Globus pallidus (tissue), 1 donor: Measurements from ENCODE around the gene FERMT3.

Experiments used
- DNase-seq: peaks from one replicate; pipeline ENCODE4 v3.0.0-alpha.2; 2015; ENCODE audit warnings: low spot score

Gene FERMT3

GRCh38 chr11:64249563-64250414 lies 43.3 kb downstream of the FERMT3 start:
- no peak for DNase-seq

- DNase-seq = no peak
Observed at GRCh38 chr11:64250415-64251015, 44.0 kb downstream of the FERMT3 start.

DNA sequence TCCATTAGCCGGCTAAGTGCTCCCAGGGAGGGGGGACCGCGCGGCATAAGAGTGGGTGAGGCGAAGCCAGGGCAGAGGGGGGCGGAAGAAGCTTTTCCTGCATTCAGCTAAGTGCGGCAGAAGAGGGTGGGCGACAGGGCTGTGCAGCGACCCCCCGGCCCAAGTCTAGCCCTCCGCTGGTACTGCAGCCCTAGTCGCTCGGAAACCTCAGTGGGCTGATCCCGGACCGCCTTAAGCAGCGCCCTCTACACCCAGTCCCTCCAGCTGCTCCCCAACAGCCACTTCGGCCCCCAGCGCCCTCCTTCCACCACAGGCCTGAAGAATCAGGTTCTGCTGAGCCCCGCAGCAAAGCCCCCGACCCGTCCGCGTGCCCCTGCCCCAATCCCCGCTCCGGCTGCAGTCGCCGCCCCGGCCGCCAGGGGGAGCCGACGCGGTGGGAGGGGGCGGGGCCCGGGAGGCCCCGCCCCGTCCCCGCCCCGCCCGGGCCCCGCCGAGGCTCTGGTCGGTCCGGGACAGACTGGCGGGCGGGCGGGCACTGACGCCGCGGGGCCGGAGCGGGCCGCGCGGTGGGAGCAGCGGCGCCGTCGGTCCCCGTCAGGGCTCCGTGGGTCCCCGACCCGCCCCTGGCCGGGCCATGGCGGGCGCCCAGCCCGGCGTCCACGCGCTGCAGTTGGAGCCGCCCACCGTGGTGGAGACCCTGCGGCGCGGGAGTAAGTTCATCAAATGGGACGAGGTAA lies 44.7 kb downstream of the FERMT3 start, which contains the start of gene PLCB3:
TSS of gene PLCB3 (plus strand) at position 515 of the 737 bp plus-strand sequence. CDS start at position 635, 120 bp downstream.
- DNase-seq = no peak

DNA sequence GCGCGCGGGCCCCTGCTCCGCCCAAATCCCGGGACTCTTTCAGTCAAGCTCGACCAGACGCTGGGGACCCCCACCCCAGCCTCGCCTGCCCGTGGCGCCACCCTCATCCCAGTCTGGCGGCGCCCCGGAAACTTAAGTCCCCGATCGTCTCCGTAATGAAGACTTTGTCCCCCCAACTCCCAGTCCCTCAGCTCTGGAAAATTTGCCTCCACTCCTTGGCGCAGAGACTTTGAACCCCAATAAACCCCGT lies 45.2 kb downstream of the FERMT3 start:
- no peak for DNase-seq

GRCh38 chr11:64252003-64252872 lies 45.7 kb downstream of the FERMT3 start:
- DNase-seq = no peak

GRCh38 chr11:64253043-64253442 lies 46.5 kb downstream of the FERMT3 start:
- no peak for DNase-seq

DNA sequence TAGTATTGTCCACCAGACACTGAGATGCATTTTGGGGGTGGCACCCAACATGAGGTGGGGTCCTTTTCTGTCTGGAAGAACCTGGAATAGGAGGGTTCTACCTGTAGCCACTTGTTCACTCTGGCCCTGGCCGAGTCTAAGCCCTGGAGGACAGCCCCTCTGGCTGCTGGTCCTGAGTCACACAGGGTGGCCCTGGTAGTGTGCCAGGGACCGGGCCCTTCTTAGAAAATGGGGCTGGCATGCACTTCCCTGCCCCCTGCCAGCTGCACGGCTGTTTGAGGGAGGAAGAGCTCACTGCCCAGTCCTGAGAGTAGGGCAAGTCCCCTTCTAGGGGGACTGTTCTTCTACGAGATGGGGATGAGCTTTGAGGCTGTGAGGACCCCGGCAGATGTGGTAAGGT lies 47.0 kb downstream of the FERMT3 start:
- DNase-seq = no peak

GRCh38 chr11:64254326-64254725 lies 47.8 kb downstream of the FERMT3 start:
- DNase-seq = no peak

- no peak for DNase-seq
Observed at GRCh38 chr11:64255135-64256128, 48.9 kb downstream of the FERMT3 start.

GRCh38 chr11:64256300-64256699 lies 49.8 kb downstream of the FERMT3 start:
- no peak for DNase-seq

DNA sequence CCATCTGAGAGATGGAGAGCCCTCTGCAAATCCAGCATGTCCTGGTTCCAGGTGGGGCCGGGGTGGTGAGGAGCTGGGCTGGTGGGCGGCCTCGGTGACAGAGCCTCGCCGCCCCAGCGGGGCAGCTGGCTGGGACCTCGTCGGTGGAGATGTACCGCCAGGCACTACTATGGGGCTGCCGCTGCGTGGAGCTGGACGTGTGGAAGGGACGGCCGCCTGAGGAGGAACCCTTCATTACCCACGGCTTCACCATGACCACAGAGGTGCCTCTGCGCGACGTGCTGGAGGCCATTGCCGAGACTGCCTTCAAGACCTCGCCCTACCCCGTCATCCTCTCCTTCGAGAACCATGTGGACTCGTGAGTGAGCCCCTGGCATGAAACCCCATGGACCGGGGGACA lies 51.8 kb downstream of the FERMT3 start:
- DNase-seq = no peak

- DNase-seq = no peak
Observed at GRCh38 chr11:64258946-64259532, 52.5 kb downstream of the FERMT3 start.

DNA sequence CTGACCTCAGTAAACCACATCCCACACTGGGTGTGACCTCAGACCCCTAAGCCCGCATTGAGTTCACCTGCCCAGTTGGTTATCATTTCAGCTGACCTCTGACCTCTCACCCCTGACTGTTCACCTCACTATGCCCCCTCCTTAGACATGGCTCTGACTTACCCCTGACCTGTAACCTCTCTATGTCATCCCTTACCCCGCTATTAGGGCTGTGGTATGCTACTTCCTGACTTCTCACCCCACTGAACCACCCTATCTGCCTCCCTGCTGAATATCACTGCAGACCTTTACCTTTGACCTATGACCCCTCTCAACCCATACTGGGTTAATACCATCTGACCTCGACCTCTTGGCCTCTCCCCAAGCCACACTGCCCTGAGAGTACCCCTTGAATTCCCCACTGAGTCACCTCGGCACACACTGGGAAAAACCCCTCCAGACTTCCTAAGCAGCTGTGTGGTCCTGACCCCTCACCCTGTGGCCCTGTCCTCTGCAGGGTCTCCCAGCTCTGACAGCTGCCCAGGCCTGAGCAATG lies 53.1 kb downstream of the FERMT3 start:
- DNase-seq = no peak

DNA sequence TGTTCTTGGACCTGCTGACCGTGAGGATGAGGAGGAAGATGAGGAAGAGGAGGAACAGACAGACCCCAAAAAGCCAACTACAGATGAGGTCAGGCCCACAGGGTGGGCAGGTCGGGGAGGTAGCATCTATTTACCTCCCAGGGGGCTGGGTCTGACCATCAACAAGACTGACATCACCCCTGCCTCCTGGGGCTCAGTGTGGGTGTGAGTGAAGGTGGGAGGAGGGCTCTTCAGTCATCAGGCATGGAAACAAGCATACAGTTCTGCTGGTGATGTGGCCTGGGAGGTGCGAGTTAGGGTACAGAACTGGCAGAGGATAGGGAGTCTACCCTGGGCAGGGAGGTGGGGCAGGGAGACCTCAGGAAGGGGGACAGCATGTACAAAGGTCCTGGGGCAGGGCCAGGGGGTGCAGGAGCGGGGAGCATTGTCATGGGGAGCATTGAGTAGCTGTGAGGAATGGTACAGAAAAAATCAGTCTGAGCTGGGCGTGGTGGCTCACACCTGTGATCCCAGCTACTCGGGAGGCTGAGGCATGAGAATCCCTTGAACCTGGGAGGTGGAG lies 53.7 kb downstream of the FERMT3 start:
- no peak for DNase-seq

DNA sequence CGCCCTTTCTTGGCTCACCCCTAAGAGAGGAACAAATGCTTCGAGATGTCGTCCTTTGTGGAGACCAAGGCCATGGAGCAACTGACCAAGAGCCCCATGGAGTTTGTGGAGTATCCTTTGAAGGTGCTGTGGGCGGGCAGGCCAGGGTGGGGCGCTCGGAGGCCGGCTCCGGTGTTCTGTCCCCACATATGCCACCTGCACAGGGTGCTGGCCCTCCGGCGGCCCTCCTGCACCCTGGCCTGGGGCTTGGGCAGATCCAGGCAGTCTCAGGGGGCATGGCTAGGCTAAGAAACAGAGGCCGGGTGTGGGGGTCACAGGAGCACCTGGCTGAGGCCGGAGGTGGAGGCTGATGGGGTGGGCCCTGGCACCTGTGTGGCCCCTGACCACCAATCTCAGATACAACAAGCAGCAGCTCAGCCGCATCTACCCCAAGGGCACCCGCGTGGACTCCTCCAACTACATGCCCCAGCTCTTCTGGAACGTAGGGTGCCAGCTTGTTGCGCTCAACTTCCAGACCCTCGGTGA lies 55.1 kb downstream of the FERMT3 start:
- DNase-seq = no peak

- no peak for DNase-seq
Observed at GRCh38 chr11:64262271-64263002, 55.9 kb downstream of the FERMT3 start.

DNA sequence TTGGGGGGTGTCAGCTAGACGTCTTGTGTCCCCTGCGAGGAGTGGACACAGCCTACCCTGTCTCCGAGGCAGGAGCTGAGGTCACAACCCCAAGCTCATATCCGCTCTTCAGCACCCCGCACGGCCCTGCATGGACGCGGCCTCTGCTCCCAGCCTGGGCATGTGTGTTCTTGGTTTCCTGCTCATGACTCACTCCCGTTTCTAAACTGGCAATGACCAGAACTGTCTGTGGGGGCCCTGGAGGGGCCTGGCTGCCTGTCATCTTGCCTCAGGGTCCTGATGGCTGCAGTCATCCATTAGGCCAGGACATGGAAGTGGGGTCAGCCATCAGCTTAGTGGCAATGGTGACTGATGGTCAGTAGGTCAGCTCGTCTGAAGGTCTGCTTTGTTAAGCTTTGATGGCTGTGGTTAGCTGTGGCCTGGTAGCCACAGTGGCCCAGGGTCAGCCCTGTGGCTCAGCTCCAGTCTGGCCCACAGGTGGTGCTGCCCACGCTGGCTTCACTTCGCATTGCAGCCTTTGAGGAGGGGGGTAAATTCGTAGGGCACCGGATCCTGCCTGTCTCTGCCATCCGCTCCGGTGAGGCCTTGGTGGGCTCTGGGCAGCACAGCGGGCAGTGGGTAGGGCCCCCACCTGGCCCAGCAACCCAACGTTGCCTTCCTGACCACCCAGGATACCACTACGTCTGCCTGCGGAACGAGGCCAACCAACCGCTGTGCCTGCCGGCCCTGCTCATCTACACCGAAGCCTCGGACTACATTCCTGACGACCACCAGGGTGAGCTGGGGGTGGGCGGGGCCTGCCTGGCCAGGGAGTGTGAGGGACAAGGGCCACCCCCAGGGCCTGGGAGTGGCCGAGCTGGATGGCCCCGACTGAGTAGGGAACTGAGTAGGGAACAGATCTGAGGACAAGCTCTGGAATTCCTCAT lies 56.8 kb downstream of the FERMT3 start:
- no peak for DNase-seq

DNA sequence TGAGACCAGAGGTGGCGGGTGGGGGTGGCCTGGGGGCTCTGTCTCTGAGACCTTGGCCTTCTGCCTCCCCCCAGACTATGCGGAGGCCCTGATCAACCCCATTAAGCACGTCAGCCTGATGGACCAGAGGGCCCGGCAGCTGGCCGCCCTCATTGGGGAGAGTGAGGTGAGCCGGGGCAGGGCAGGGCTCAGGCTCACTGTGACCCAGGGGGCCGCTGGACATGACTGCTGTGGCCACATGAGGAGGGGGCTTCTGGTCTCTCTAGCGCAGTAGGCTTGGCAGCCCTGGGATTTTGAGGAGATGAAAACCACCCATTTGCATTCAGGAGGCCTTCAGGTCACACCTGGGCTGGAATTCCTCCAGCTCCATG lies 57.4 kb downstream of the FERMT3 start:
- DNase-seq = no peak
